ENCODE results near the gene ARHGAP44. TPM values are rescaled to one million over a fixed set of nuclear protein-coding genes. Genes with fewer than 3 reads are reported as not detected.
A peak's percentile ranks its signal among the peaks of the same experiment; 100 is the strongest.

Gene ARHGAP44
- total RNA-seq, 1 experiment from 2014 or later, result 9.9 TPM

GRCh38 chr17:12900474-12900873 is 111.2 kb downstream of the ARHGAP44 start:
- Histone ChIP-seq H3K4ac (ENCODE audit: low read depth, low read length) (no peak overlapping the region), H2AFZ (ENCODE audit: low read length) (no peak overlapping the region), H3K4me1 (ENCODE audit: insufficient read depth, low read length) (no peaks in the 10 kb centered on the region), H4K8ac (replicated peaks; ENCODE audit: insufficient read length, low read depth, low read length) (no peak overlapping the region), H3K23me2 (ENCODE audit: insufficient read length, low read depth, low read length, poor library complexity, severe bottlenecking) (no peaks in the 10 kb centered on the region), H4K20me1 (ENCODE audit: control insufficient read depth, insufficient read depth, insufficient read length) (no peaks in the 10 kb centered on the region), H3K56ac (ENCODE audit: insufficient read length, low read depth, low read length) (no peak overlapping the region), H3K23ac (ENCODE audit: insufficient read length, low read depth, low read length) (no peak overlapping the region), H4K91ac (ENCODE audit: insufficient read length, low read depth, low read length) (no peak overlapping the region), H2BK12ac (ENCODE audit: insufficient read length, low read depth, low read length) (no peak overlapping the region), H3T11ph (ENCODE audit: low read length) (no peak overlapping the region), H3K9ac (ENCODE audit: extremely low read depth, insufficient read length, low read length) (no peak overlapping the region), H3K27ac (ENCODE audit: insufficient read length, low read depth, low read length) (no peak overlapping the region), H3K14ac (ENCODE audit: insufficient read depth, low read length) (no peak overlapping the region), H2AK5ac (ENCODE audit: insufficient read length, low read length) (no peak overlapping the region), H3K9me3 (ENCODE audit: control insufficient read depth, low read depth, low read length) (no peaks in the 10 kb centered on the region), H2BK5ac (ENCODE audit: insufficient read length, low read length) (no peak overlapping the region), H3K79me1 (ENCODE audit: insufficient read depth, low read depth, low read length, poor library complexity, severe bottlenecking) (no peaks in the 10 kb centered on the region), H4K5ac (ENCODE audit: insufficient read length, low read depth, low read length) (no peak overlapping the region), H2BK20ac (ENCODE audit: low read depth, low read length, poor library complexity, severe bottlenecking) (no peak overlapping the region), H3K79me2 (ENCODE audit: insufficient read depth, low read length) (no peaks in the 10 kb centered on the region), H3K4me2 (ENCODE audit: insufficient read depth, insufficient read length, low read length) (no peak overlapping the region), H2BK15ac (ENCODE audit: low read depth, low read length) (no peak overlapping the region), H3K18ac (ENCODE audit: insufficient read length, low read depth, low read length) (no peak overlapping the region), H3K27me3 (ENCODE audit: insufficient read depth, low read length) (no peaks in the 10 kb centered on the region), H2BK120ac (ENCODE audit: low read depth, low read length, poor library complexity, severe bottlenecking) (no peak overlapping the region)
- H3K9me3 Mint-ChIP-seq, result no peaks in the 10 kb centered on the region; a peak in 1 of 5 replicates
- no peaks in the 10 kb centered on the region for H3K27me3 Mint-ChIP-seq (ENCODE audit: low read depth)
- peaks cover 25 to 29% of the 10 kb centered on the region in 2 experiments for H3K4me1 Mint-ChIP-seq
- no peak for TF ChIP-seq CTCF (conservative IDR thresholded peaks at IDR 0.05)
- peak overlapping the region in 2 of 3 experiments; percentile 19 to 65; a peak in 2 of 7 replicates for H3K27ac Mint-ChIP-seq
- no CpG with 5 or more reads among the region's 6 CpGs for WGBS (ENCODE audit: extremely low coverage, insufficient read length, low lambda C conversion rate)
- no peak overlapping the region for H3K4me3 Mint-ChIP-seq
- no peak for DNase-seq
- H3K36me3 Mint-ChIP-seq (ENCODE audit: insufficient read depth in 1 of 3, low read depth in 3 of 3), result peaks cover 10 to 15% (median 12%) of the 10 kb centered on the region in 3 experiments; a peak in 6 of 7 replicates
